ENCODE results near the gene USP5. TPM values are rescaled to one million over a fixed set of nuclear protein-coding genes. Genes with fewer than 3 reads are reported as not detected.
"Not testable (repeated sequence)": the region's sequence is repeated elsewhere in the genome, so short reads cannot be mapped to it uniquely, and the experiment has no call there.

USP5 gene
- total RNA-seq, 4 donors from 2014 or later = 61.9 to 79.3 (median 72.5) TPM

DNA sequence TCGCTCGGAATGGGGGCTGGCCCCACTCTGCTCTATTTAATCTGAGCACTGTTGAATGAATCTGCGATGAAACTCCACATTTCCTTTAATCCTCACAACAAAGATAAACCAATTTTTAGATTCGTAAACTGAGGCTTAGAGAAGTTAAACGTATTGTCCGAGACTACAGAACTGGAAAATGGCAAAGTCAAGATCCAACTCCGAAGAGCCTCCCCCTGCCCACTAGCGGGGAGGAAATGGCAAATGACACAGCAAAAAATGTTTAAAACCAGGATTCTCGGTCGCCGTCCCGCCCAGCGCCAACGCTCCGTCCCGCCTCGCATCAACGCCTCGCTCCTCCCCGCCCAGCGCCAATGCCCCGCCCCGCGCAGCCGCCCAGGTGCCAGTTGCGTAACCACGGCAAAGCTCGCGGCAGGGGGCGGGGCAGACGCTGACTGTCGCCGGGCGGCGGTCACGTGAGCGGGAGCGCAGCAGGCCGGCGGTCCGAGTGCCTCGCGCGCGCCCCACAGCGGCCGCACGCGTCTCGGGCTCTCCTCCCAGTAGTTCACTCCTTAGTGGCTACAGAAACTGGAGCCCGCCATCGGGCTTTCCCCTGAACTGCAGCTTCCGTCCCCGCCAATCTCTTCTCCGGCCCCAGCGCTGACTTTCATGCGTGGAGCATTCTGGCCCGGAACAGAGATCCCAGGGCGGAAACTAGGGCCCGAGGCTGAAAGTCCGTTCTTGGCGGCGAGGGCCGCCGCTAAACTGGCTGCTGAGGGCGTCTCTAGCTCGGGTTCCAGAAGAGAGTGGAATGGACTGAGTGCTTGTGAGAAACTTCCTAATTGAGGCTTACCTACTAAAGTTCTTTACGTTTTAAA lies 39.1 kb downstream of the USP5 start:
- intact Hi-C loops (cut with DNase I; ENCODE audit: low total_unique reads) = no loop called here

DNA sequence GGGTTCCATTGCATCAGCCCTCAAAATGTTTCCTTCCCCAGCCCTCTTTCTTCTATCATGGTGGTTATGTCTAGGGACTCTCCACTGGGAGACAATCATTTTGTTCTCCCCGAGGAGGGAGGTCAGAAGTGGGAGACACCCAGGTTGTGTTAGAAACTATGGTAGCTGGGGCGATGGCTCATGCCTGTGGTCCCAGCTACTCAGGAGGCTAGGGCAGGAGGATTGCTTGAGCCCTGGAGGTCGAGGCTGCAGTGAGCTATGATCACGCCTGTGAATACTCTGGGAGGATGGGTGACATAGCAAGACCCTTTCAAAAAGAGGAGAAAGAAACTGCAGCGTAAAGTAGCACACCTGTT lies 39.7 kb downstream of the USP5 start:
- intact Hi-C loops (cut with DNase I; ENCODE audit: low total_unique reads) = no loop called here
- WGBS, 2 donors = 78 to 80% methylated on average over 5 of the region's 5 CpGs
- DNase-seq (ENCODE audit: low spot score in 2 of 2) = no peak
- TF ChIP-seq, protein P1, sequence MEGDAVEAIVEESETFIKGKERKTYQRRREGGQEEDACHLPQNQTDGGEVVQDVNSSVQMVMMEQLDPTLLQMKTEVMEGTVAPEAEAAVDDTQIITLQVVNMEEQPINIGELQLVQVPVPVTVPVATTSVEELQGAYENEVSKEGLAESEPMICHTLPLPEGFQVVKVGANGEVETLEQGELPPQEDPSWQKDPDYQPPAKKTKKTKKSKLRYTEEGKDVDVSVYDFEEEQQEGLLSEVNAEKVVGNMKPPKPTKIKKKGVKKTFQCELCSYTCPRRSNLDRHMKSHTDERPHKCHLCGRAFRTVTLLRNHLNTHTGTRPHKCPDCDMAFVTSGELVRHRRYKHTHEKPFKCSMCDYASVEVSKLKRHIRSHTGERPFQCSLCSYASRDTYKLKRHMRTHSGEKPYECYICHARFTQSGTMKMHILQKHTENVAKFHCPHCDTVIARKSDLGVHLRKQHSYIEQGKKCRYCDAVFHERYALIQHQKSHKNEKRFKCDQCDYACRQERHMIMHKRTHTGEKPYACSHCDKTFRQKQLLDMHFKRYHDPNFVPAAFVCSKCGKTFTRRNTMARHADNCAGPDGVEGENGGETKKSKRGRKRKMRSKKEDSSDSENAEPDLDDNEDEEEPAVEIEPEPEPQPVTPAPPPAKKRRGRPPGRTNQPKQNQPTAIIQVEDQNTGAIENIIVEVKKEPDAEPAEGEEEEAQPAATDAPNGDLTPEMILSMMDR (IDR thresholded peaks at IDR 0.05) = no peak
- no peak for TF ChIP-seq POLR2A (IDR thresholded peaks at IDR 0.05)
- no peak overlapping the region for H3K4me3 ChIP-seq (ENCODE audit: low read depth, poor library complexity, severe bottlenecking)

More for the DNA sequence above, 39.1 kb downstream of the USP5 start:
- peak; percentile 95 to 100 for DNase-seq (ENCODE audit: low spot score in 2 of 2)
- WGBS, 2 donors = 1% methylated on average over 47 to 67 of the region's 68 CpGs
- H3K4me3 ChIP-seq (ENCODE audit: low read depth, poor library complexity, severe bottlenecking) = no peak overlapping the region
- TF ChIP-seq, protein P1 (IDR thresholded peaks at IDR 0.05) = peak in 1 of 3 donors; percentile 41
- TF ChIP-seq POLR2A (IDR thresholded peaks at IDR 0.05) = peak in 1 of 2 donors; percentile 30

DNA sequence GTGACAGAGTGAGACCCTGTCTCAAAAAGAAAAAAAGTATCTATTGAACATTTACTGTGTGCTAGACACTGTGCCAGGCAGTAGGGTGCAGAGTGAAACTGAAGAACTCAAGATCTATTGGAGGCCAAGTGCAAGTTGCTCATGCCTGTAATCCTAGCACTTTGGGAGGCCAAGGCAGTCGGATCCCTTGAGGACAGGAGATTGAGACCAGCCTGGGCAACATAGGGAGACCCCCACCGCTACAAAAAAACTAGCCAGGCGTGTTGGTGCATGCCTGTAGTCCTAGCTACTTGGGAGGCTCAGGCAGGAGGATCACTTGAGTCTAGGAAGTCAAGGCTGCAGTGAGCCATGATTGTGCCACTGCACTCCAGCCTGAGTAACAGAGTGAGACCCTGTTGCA lies 40.7 kb downstream of the USP5 start:
- DNase-seq (ENCODE audit: low spot score in 2 of 2); intact Hi-C loops (cut with DNase I; ENCODE audit: low total_unique reads); H3K4me3 ChIP-seq (ENCODE audit: low read depth, poor library complexity, severe bottlenecking): not testable (repeated sequence)
- WGBS, 2 donors = 90 to 92% methylated on average over 3 of the region's 3 CpGs

DNA sequence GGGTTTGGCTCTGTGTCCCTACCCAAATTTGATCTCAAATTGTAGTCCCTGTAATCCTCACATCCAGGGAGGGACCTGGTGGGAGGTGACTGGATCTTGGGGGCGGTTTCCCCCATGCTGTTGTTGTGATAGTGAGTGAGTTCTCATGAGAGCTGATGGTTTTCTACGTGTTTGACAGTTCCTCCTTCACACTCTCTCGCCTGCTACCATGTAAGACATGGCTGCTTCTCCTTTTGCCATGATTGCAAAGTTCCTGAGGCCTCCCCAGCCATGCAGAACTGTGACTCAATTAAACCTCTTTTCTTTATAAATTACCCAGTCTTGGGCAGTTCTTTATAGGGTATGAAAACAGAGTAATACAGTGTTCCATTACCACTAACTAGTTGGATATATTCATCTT lies 42.4 kb downstream of the USP5 start:
- 90 to 91% methylated on average over 3 of the region's 3 CpGs for WGBS, 2 donors
- H3K4me3 ChIP-seq (ENCODE audit: low read depth, poor library complexity, severe bottlenecking) = no peak overlapping the region
- TF ChIP-seq POLR2A (IDR thresholded peaks at IDR 0.05) = no peak
- TF ChIP-seq, protein P1 (IDR thresholded peaks at IDR 0.05) = no peak
- no peak for DNase-seq (ENCODE audit: low spot score in 2 of 2)
- intact Hi-C loops (cut with DNase I; ENCODE audit: low total_unique reads) = no loop called here

DNA sequence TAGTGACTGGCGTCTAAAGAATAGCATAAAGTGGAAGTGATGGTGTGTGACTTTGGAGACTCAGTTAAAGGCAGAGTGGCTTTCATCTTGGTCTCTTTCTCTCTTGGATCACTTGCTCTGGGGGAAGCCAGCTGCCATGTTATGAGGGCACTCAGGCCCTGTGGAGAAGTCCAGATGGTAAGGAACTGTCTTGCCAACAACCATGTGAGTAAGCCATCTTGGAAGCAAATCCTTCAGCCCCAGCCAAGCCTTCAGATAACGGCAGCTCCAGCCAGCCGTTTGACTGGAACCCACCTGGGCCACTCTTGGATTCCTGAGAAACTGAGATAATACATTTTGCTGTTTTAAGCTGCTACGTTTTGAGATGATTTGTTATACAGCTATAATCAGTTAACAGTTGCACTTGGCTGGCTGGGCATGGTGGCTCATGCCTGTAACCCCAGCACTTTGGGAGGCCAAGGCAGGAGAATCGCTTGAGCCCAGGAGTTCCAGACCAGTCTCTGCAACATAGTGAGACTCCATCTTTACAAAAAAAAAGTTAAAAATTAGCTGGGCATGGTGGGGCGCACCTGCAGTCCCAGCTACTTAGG lies 45.0 kb downstream of the USP5 start:
- no peak for DNase-seq (ENCODE audit: low spot score in 2 of 2)
- TF ChIP-seq, protein P1 (IDR thresholded peaks at IDR 0.05) = no peak
- TF ChIP-seq POLR2A (IDR thresholded peaks at IDR 0.05) = no peak
- intact Hi-C loops (cut with DNase I; ENCODE audit: low total_unique reads) = no loop called here
- 78 to 79% methylated on average over 6 of the region's 6 CpGs for WGBS, 2 donors
- no peak overlapping the region for H3K4me3 ChIP-seq (ENCODE audit: low read depth, poor library complexity, severe bottlenecking)

DNA sequence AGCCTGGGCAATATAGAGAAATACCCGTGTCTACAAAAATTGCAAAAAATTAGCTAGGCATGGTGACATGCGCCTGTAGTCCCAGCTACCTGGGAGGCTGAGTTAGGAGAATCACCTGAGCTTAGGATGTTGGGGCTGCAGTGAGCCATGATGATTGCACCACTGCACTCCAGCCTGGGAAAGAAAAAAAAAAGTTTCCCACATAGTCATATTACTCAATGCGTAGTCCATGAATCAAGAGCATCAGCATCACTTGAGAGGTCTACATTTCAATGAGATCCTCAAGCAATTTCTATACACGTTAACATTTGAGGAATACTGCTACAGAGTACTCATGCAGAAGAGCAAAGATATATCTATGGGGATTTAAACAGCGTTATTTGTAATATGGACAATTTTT lies 47.5 kb downstream of the USP5 start:
- no peak overlapping the region for H3K4me3 ChIP-seq (ENCODE audit: low read depth, poor library complexity, severe bottlenecking)
- no peak for DNase-seq (ENCODE audit: low spot score in 2 of 2)
- TF ChIP-seq POLR2A (IDR thresholded peaks at IDR 0.05) = no peak
- TF ChIP-seq, protein P1 (IDR thresholded peaks at IDR 0.05) = no peak
- intact Hi-C loops (cut with DNase I; ENCODE audit: low total_unique reads) = no loop called here
- WGBS, 2 donors = 77 to 80% methylated on average over 5 of the region's 5 CpGs

Data from lower leg skin (tissue), 4 donors.